MM.1S (cell line): ENCODE measurements around the gene SLC49A4.

Experiments
- DNase-seq: peaks from one replicate; pipeline ENCODE4 v3.0.0-alpha.2; 2015
- H2AFZ ChIP-seq: fragments of 300-600 bp; sonication (generic); 2 replicates; pipeline ENCODE4 v1.6.0; 2016; ENCODE audit warnings: antibody characterized with exemption, low read length
- H3F3A ChIP-seq: fragments of 300-600 bp; sonication (generic); 2 replicates; pipeline ENCODE4 v1.6.1; 2016; ENCODE audit warnings: mild to moderate bottlenecking, antibody characterized with exemption, low read length, moderate library complexity, mixed read lengths; ENCODE audit not compliant: insufficient read depth
- H3K27ac ChIP-seq: fragments of 300-600 bp; sonication (generic); 2 replicates; pipeline ENCODE4 v1.5.1; 2016; ENCODE audit warnings: mild to moderate bottlenecking, low read length
- H3K27me3 ChIP-seq: fragments of 300-600 bp; sonication (generic); replicated peaks from 2 replicates; pipeline ENCODE4 v1.6.0; 2016; ENCODE audit warnings: low read length; ENCODE audit not compliant: insufficient read depth
- H3K36me3 ChIP-seq: fragments of 300-600 bp; sonication (generic); replicated peaks from 2 replicates; pipeline ENCODE4 v1.6.1; 2016; ENCODE audit warnings: mild to moderate bottlenecking, low read length, mixed read lengths; ENCODE audit not compliant: insufficient read depth
- H3K4me1 ChIP-seq: fragments of 300-600 bp; sonication (generic); 2 replicates; pipeline ENCODE4 v1.6.1; 2016; ENCODE audit warnings: low read length, mixed read lengths
- H3K4me2 ChIP-seq: fragments of 300-600 bp; sonication (generic); 2 replicates; pipeline ENCODE4 v1.6.0; 2016; ENCODE audit warnings: low read depth, low read length
- H3K4me3 ChIP-seq: fragments of 300-600 bp; sonication (generic); 2 replicates; pipeline ENCODE4 v1.5.1; 2016; ENCODE audit warnings: low read length, mixed read lengths
- H3K79me2 ChIP-seq: fragments of 300-600 bp; sonication (generic); 2 replicates; pipeline ENCODE4 v1.6.1; 2016; ENCODE audit warnings: mixed run types, low read length, mixed read lengths
- H3K9ac ChIP-seq: fragments of 300-600 bp; sonication (generic); 2 replicates; pipeline ENCODE4 v1.6.1; 2016; ENCODE audit warnings: low read length, mixed read lengths
- H3K9me2 ChIP-seq: fragments of 300-600 bp; sonication (generic); replicated peaks from 2 replicates; pipeline ENCODE4 v1.6.1; 2016; ENCODE audit warnings: mild to moderate bottlenecking, low read length, mixed read lengths; ENCODE audit not compliant: insufficient read depth
- H3K9me3 ChIP-seq: fragments of 300-600 bp; sonication (generic); replicated peaks from 2 replicates; pipeline ENCODE4 v1.6.1; 2016; ENCODE audit warnings: mild to moderate bottlenecking, low read length, mixed read lengths; ENCODE audit not compliant: insufficient read depth
- H4K20me1 ChIP-seq: fragments of 300-600 bp; sonication (generic); 2 replicates; pipeline ENCODE4 v1.6.1; 2016; ENCODE audit warnings: mild to moderate bottlenecking, low read length, moderate library complexity, mixed read lengths; ENCODE audit not compliant: insufficient read depth
- EZH2 ChIP-seq: fragments of 300-600 bp; sonication (generic); optimal IDR thresholded peaks from 2 replicates; pipeline ENCODE3; 2017; ENCODE audit warnings: low read depth, mild to moderate bottlenecking, antibody characterized with exemption, low read length, mixed read lengths
- EZH2phosphoT487 ChIP-seq: fragments of 300-600 bp; sonication (generic); IDR thresholded peaks from 2 replicates; pipeline ENCODE4 v1.6.1; 2018; ENCODE audit warnings: antibody characterized with exemption, low read length
- TF ChIP-seq, protein P1 (sequence below): fragments of 300-600 bp; sonication (generic); IDR thresholded peaks from 2 replicates; pipeline ENCODE4 v1.5.1; 2016; ENCODE audit warnings: antibody characterized with exemption, low read length, mixed read lengths

SLC49A4 gene

DNA sequence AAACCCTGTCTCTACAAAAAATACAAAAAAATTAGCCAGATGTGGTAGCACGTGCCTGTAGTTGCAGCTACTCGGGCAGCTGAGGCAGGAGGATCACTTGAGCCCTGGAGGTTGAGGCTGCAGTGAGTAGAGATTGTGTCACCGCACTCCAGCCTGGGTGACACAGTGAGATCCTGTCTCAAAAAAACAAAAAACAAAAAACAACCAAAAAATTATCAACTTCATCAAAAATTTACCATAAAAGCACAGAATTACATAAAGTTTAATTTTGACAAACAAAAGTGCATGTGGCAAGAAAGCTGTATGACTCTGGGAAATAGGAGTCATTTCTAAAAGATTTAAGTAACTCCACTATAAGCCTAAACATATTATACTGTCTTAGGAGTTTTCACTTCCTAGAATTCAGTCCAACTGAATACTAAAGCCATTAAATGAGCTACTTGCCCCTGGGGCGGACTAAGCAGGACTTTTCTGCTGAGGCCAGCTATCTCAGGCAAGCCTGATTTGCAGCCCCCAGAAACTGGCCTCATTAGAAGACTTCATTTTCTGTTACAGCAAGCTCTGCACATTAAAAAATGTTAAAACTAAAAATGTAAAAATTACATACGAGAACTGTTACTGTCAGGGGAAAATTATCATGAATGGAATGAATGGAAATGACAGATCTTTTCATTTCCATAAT is 24.2 kb upstream of the SLC49A4 start:
- Histone ChIP-seq H3K4me1 (peaks cover 30% of the 10 kb centered on the region), H2AFZ (no peak overlapping the region), H3K36me3 (no peaks in the 10 kb centered on the region), H3K9me3 (no peaks in the 10 kb centered on the region), H3F3A (peaks cover 36% of the 10 kb centered on the region), H3K79me2 (no peaks in the 10 kb centered on the region), H3K27me3 (no peaks in the 10 kb centered on the region), H3K9me2 (no peaks in the 10 kb centered on the region), H3K4me2 (no peak overlapping the region), H3K27ac (no peak overlapping the region), H3K4me3 (no peak overlapping the region), H4K20me1 (no peaks in the 10 kb centered on the region), H3K9ac (no peak overlapping the region)
- no peak for TF ChIP-seq EZH2
- TF ChIP-seq, protein P1, sequence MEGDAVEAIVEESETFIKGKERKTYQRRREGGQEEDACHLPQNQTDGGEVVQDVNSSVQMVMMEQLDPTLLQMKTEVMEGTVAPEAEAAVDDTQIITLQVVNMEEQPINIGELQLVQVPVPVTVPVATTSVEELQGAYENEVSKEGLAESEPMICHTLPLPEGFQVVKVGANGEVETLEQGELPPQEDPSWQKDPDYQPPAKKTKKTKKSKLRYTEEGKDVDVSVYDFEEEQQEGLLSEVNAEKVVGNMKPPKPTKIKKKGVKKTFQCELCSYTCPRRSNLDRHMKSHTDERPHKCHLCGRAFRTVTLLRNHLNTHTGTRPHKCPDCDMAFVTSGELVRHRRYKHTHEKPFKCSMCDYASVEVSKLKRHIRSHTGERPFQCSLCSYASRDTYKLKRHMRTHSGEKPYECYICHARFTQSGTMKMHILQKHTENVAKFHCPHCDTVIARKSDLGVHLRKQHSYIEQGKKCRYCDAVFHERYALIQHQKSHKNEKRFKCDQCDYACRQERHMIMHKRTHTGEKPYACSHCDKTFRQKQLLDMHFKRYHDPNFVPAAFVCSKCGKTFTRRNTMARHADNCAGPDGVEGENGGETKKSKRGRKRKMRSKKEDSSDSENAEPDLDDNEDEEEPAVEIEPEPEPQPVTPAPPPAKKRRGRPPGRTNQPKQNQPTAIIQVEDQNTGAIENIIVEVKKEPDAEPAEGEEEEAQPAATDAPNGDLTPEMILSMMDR: no peak
- TF ChIP-seq EZH2phosphoT487: no peak
- no peak for DNase-seq

DNA sequence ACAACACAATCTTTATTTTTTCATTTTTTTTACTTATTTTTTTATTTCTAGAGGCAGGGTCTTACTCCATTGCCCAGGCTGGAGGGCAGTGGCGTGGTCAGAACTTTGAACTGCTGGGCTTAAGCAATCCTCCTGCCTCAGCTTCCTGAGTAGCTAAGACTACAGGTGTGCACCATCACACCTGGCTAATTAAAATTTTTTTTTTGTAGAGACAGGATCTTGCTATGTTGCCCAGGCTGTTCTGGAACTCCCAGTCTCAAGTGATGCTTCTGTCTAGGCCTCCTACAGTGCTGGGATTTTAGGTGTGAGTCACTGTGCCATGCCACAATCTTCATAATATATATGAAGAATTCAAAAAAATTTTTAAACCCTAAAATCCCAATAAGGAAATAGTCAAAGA is 22.0 kb upstream of the SLC49A4 start:
- H3K4me1 ChIP-seq: peaks cover 38% of the 10 kb centered on the region

DNA sequence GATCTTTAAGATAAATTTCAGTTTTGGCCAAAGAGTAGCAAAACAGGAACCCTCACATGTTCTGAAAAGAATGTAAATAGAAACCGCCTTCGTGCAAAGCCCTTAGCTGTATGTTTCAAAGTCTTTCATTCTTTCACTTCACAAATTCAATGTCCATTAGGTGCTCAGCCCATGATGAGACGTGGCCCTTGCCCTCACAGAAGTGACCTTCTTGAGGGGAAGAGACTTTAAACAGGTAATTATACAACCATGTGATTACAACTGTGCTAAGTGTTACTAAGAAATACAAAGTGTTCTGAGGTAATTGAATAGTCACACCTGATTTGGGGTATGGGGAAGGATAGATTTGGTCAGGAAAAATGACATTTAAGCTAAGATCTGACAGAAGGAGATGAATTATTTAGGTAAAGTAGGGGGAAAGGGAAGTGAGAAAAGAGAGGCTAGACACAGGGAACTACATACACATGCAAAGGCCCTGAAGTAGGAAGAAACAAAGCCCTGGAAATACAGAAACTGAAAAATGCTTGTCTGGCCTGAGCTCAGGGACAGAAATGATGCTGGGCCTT is 20.8 kb upstream of the SLC49A4 start:
- Histone ChIP-seq H3K4me1 (peaks cover 39% of the 10 kb centered on the region), H3K9ac (peak overlapping the region; percentile 50), H3K4me2 (peak overlapping the region; percentile 93), H3K9me3 (no peaks in the 10 kb centered on the region), H3F3A (peaks cover 31% of the 10 kb centered on the region), H4K20me1 (no peaks in the 10 kb centered on the region), H3K79me2 (no peaks in the 10 kb centered on the region), H3K36me3 (no peaks in the 10 kb centered on the region), H3K27me3 (no peaks in the 10 kb centered on the region), H3K9me2 (no peaks in the 10 kb centered on the region), H2AFZ (peak overlapping the region; percentile 78), H3K27ac (peak overlapping the region; percentile 89), H3K4me3 (peak overlapping the region; percentile 43)
- DNase-seq: peak; percentile 49
- TF ChIP-seq, protein P1: no peak
- no peak for TF ChIP-seq EZH2

More for the DNA sequence above, 22.0 kb upstream of the SLC49A4 start:
- H3K27ac ChIP-seq: peak overlapping the region; percentile 89; the same call in 1 of the 2 replicates
- no peaks in the 10 kb centered on the region for H3K9me3 ChIP-seq
- H4K20me1 ChIP-seq: no peaks in the 10 kb centered on the region
- TF ChIP-seq, protein P1: no peak
- TF ChIP-seq EZH2 (no peak), EZH2phosphoT487 (no peak)
- DNase-seq: no peak
- peaks cover 36% of the 10 kb centered on the region for H3F3A ChIP-seq
- no peak overlapping the region for H3K4me3 ChIP-seq
- H3K9ac ChIP-seq: no peak overlapping the region
- no peaks in the 10 kb centered on the region for H3K9me2 ChIP-seq
- H3K79me2 ChIP-seq: no peaks in the 10 kb centered on the region
- no peak overlapping the region for H2AFZ ChIP-seq
- H3K4me2 ChIP-seq: no peak overlapping the region
- no peaks in the 10 kb centered on the region for H3K27me3 ChIP-seq
- no peaks in the 10 kb centered on the region for H3K36me3 ChIP-seq
